GF-D8 (cell line): ENCODE data around the gene SNX20.
A peak's percentile ranks its signal among the peaks of the same experiment; 100 is the strongest.

Source experiments
- DNase-seq: peaks from one replicate; lab custom pipeline; 2025; lab: John Stamatoyannopoulos, UW

Gene SNX20

GRCh38 chr16:50704245-50704644 lies 23.1 kb upstream of the SNX20 start:
- DNase-seq = no peak

GRCh38 chr16:50702725-50703124 lies 21.6 kb upstream of the SNX20 start:
- peak; percentile 89 for DNase-seq

GRCh38 chr16:50699326-50700159 lies 18.4 kb upstream of the SNX20 start:
- no peak for DNase-seq

GRCh38 chr16:50697881-50698767 lies 17.0 kb upstream of the SNX20 start:
- no peak for DNase-seq

GRCh38 chr16:50697421-50697715 lies 16.3 kb upstream of the SNX20 start:
- DNase-seq = no peak

- peak; percentile 67 for DNase-seq
Observed at GRCh38 chr16:50696575-50697420, 15.7 kb upstream of the SNX20 start.

GRCh38 chr16:50696126-50696525 lies 15.0 kb upstream of the SNX20 start:
- no peak for DNase-seq

GRCh38 chr16:50695017-50696000 lies 14.2 kb upstream of the SNX20 start:
- peak; percentile 35 for DNase-seq

- no peak for DNase-seq
Observed at GRCh38 chr16:50694206-50694605, 13.1 kb upstream of the SNX20 start.

GRCh38 chr16:50692999-50693781 lies 12.1 kb upstream of the SNX20 start, which contains the start of gene NOD2:
TSS of gene NOD2 (plus strand) at chr16:50693606. CDS start at chr16:50699496, 5,890 bp downstream.
- no peak for DNase-seq

GRCh38 chr16:50692644-50692998 lies 11.5 kb upstream of the SNX20 start:
- DNase-seq = no peak

GRCh38 chr16:50690177-50690576 lies 9.1 kb upstream of the SNX20 start:
- no peak for DNase-seq

GRCh38 chr16:50688867-50689266 lies 7.8 kb upstream of the SNX20 start:
- DNase-seq = no peak

GRCh38 chr16:50688083-50688482 lies 7.0 kb upstream of the SNX20 start:
- no peak for DNase-seq

- peak; percentile 64 for DNase-seq
Observed at GRCh38 chr16:50685462-50686063, 4.5 kb upstream of the SNX20 start.

- DNase-seq = no peak
Observed at GRCh38 chr16:50684823-50685461, 3.8 kb upstream of the SNX20 start.

GRCh38 chr16:50683689-50684374 lies 2.7 kb upstream of the SNX20 start:
- peak; percentile 92 for DNase-seq

- no peak for DNase-seq
Observed at GRCh38 chr16:50680556-50680893, 587 bp downstream of the SNX20 start.
